Endothelial cell of umbilical vein (primary cell): ENCODE data around the gene IRF5. TPM values are rescaled to one million over a fixed set of nuclear protein-coding genes. Genes with fewer than 3 reads are reported as not detected.
"Not testable (repeated sequence)": the region's sequence is repeated elsewhere in the genome, so short reads cannot be mapped to it uniquely, and the experiment has no call there.

Source experiments
- BruUV-seq: library from RNA; stranded (reverse); fragments of 400-500 nt; replicated peaks from 2 replicates; lab custom pipeline; 2021; lab: Mats Ljungman, UMichigan
- CTCF ChIA-PET: fragments of 300-600, 350-600 bp; sonication (Branson Sonifier 250); formaldehyde crosslinking; loops from one replicate; lab custom pipeline; 2021; ENCODE audit warnings: antibody characterized with exemption, inconsistent platforms; lab: Charles Lee
- POLR2A ChIA-PET: fragments of 300-600, 350-600 bp; sonication (Branson Sonifier 250); formaldehyde crosslinking; loops from one replicate; lab custom pipeline; 2021; ENCODE audit warnings: antibody characterized with exemption, inconsistent platforms; lab: Charles Lee
- DNase-seq: peaks from one replicate; pipeline ENCODE4 v3.0.0-alpha.2; 2011; ENCODE audit warnings: low read depth, low spot score
- FAIRE-seq: peaks from 2 replicates; lab custom pipeline; 2011; peaks lifted over from hg19 to GRCh38; lab: Jason Lieb, UNC
- H2AFZ ChIP-seq: 2 replicates; pipeline ENCODE4 v1.6.0; 2012; ENCODE audit warnings: low read depth, low read length, control low read depth, inconsistent platforms
- H3K27ac ChIP-seq: 2 replicates; pipeline ENCODE4 v1.5.1; 2011; ENCODE audit warnings: low read depth, mild to moderate bottlenecking, control low read depth, low read length, moderate library complexity; ENCODE audit not compliant: insufficient read depth
- H3K27me3 ChIP-seq, 2 experiments: 2 replicates each; pipeline versions ENCODE4 v1.6.0 to v1.6.1; 2011; ENCODE audit warnings: low read length in 2 of 2, mixed read lengths in 1 of 2; ENCODE audit not compliant: control insufficient read depth in 2 of 2, insufficient read depth in 2 of 2
- H3K36me3 ChIP-seq, 2 experiments: 2 replicates in 1 of 2; 3 replicates in 1 of 2; pipeline ENCODE4 v1.5.1; 2011; ENCODE audit warnings: low read length in 2 of 2, mild to moderate bottlenecking in 1 of 2, moderate library complexity in 1 of 2; ENCODE audit not compliant: control insufficient read depth in 2 of 2, insufficient read depth in 2 of 2; ENCODE audit errors: extremely low read depth in 1 of 2
- H3K4me1 ChIP-seq: 3 replicates; pipeline ENCODE4 v1.5.1; 2011; ENCODE audit warnings: mild to moderate bottlenecking, low read length; ENCODE audit not compliant: control insufficient read depth, insufficient read depth; ENCODE audit errors: extremely low read depth
- H3K4me2 ChIP-seq: 2 replicates; pipeline ENCODE4 v1.6.1; 2011; ENCODE audit warnings: low read length, control low read depth, mixed read lengths; ENCODE audit not compliant: insufficient read depth
- H3K4me3 ChIP-seq, 3 experiments: fragments of 200-600 bp in 1 of 3; sonication (generic), shearing (Covaris generic) in 1 of 3; replicated peaks in 1 of 3; 2 replicates each; pipeline ENCODE4 v1.5.1; 2011 to 2016; ENCODE audit warnings: control low read depth in 3 of 3, low read length in 3 of 3, mild to moderate bottlenecking in 2 of 3, inconsistent platforms in 1 of 3, low read depth in 1 of 3, moderate library complexity in 1 of 3; ENCODE audit not compliant: insufficient read depth in 1 of 3
- H3K79me2 ChIP-seq: 2 replicates; pipeline ENCODE4 v1.6.0; 2012; ENCODE audit warnings: low read length, inconsistent platforms; ENCODE audit not compliant: control insufficient read depth, insufficient read depth
- H3K9ac ChIP-seq: replicated peaks from 2 replicates; pipeline ENCODE3; 2011; ENCODE audit warnings: low read length, control low read depth; ENCODE audit not compliant: insufficient read depth; ENCODE audit errors: extremely low read depth
- H3K9me1 ChIP-seq: replicated peaks from 3 replicates; pipeline ENCODE4 v1.6.0; 2011; ENCODE audit warnings: mild to moderate bottlenecking, low read length; ENCODE audit not compliant: control insufficient read depth, insufficient read depth; ENCODE audit errors: extremely low read depth
- H3K9me3 ChIP-seq: replicated peaks from 2 replicates; pipeline ENCODE4 v1.5.1; 2012; ENCODE audit warnings: low read length, inconsistent platforms; ENCODE audit not compliant: control insufficient read depth, insufficient read depth
- H4K20me1 ChIP-seq: replicated peaks from 2 replicates; pipeline ENCODE3; 2011; ENCODE audit warnings: mild to moderate bottlenecking, low read length; ENCODE audit not compliant: control insufficient read depth, insufficient read depth; ENCODE audit errors: extremely low read depth
- GATA2 ChIP-seq: IDR thresholded peaks from 2 replicates; pipeline ENCODE4 v1.7.0; 2011; ENCODE audit warnings: low read depth, mild to moderate bottlenecking, moderate library complexity, mixed read lengths, low read length; ENCODE audit not compliant: insufficient read length, insufficient read depth
- MYC ChIP-seq: IDR thresholded peaks from one replicate; pipeline ENCODE4 v1.6.1; 2011; ENCODE audit warnings: mild to moderate bottlenecking, low read depth, low read length
- POLR2A ChIP-seq: IDR thresholded peaks from 2 replicates; pipeline ENCODE4 v1.6.1; 2012; ENCODE audit warnings: low read depth, mild to moderate bottlenecking, control low read depth, low read length
- dilution Hi-C: fragments of 300-500 bp; cut with MboI; formaldehyde crosslinking; loops from one replicate; pipeline ENCODE4 v1.15.0; 2019; ENCODE audit warnings: low sequenced_read_pairs; ENCODE audit not compliant: extremely low pct_ligation_motif_present
- intact Hi-C: fragments of 100-400 bp; cut with micrococcal nuclease; formaldehyde crosslinking; loops from one replicate; pipeline ENCODE4 v1.10.0; 2022
- polyA plus RNA-seq, 4 experiments: library from polyadenylated mRNA; depleted of rRNA in 3 of 4; stranded (reverse) in 3 of 4; unstranded in 1 of 4; fragments of >200 nt; gene quantifications; 2 replicates each; pipeline versions ENCODE4 v1.2.1 to v1.2.3, GENCODE V29; 2011 to 2012; ENCODE audit warnings: missing spikeins in 1 of 4
- total RNA-seq: library from RNA; stranded (reverse); gene quantifications from 2 replicates; pipeline ENCODE4 v1.2.3, GENCODE V29; 2021
- TF ChIP-seq, protein P1 (sequence below), 2 donors: IDR thresholded peaks; 1 replicate in 1 of 2; 2 replicates in 1 of 2; pipeline ENCODE4 v1.5.1; 2011; ENCODE audit warnings: low read length in 2 of 2, mild to moderate bottlenecking in 2 of 2, moderate library complexity in 2 of 2, control low read depth in 1 of 2, inconsistent platforms in 1 of 2, low read depth in 1 of 2; ENCODE audit not compliant: insufficient read depth in 1 of 2; ENCODE audit errors: extremely low read depth in 1 of 2
- TF ChIP-seq, protein P2 (sequence below): IDR thresholded peaks from 2 replicates; pipeline ENCODE4 v1.6.1; 2011; ENCODE audit not compliant: insufficient read depth, insufficient read length

Gene IRF5
- total and polyA plus RNA-seq, 2 donors (not counting 3 experiments of a cell fraction or from before 2014, with no cell fraction given): 0.31 to 0.36 TPM

DNA sequence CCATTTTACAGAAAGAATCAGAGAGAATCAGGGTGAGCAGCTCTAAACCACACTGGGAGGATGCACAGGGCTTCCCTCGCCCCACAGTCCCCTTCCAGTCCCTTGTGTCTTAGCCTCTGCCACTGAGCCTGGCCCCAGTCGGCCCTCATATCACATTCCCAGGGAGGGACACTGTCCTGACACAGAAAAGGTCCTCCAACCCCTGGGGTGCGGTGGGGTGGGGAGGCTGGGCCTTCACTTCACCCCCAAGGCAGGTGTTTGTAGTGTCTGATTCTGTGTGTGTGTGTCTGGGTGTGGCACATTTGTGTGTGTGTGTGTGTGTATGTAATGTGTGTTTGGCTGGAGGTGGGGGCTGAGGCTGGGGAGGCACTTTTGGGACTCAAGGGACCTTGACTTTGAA, 25.4 kb upstream of the IRF5 start:
- POLR2A ChIA-PET: no interaction called here

DNA sequence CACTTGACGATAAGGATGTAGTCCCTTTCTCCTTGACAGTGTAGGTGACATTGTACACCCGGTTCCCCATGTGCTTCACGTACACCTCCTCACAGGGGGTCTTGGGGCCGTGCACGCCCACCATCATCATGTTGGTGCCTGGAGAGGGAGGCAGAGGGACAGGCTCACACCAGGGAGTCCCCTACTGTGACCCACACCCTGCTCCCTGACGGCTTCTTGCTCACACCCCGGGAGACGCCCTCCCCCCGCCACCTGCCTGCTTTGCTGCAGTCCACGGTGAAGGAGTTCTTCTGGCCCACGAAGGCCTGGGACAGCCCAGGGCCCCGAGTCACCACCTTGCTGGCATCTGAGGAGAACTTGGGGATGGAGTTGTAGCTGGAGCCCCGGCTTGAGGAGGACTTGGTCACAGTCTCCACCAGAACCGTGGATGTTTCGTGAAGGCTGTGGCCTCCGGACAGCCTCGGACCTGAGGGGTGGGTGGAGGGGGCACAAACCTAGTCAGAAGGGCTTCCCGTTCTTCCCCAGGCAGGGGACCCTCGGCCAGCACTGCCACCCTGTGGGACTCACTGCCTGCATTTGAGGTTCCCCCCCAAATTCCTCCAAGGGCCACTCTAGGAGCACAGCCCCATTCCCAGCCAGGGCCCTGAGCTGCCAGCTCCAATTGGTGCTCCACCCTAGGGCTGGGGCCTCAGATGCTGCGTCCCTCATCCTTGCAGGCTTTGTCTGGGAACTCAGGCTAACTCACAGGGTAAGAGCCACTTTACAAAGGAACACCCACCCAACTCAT, 24.8 kb upstream of the IRF5 start:
- H3K27me3 ChIP-seq: peaks cover 50 to 59% of the 10 kb centered on the region in 2 experiments
- not testable (repeated sequence) for DNase-seq
- peak; percentile 26 for FAIRE-seq

More for the DNA sequence above, 25.4 kb upstream of the IRF5 start:
- intact Hi-C loops: no loop called here
- CTCF ChIA-PET: interaction anchor here (0.8 to 4.7 kb wide), 3 partner anchors 176 to 251 kb away, joined by 3 to 25 read pairs (median 4); no protein-coding TSS in a partner anchor
- Histone ChIP-seq H2AFZ (no peak overlapping the region), H3K4me1 (peaks cover 5% of the 10 kb centered on the region), H4K20me1 (no peaks in the 10 kb centered on the region), H3K4me2 (no peak overlapping the region), H3K27ac (no peak overlapping the region), H3K9me3 (no peaks in the 10 kb centered on the region), H3K9me1 (no peaks in the 10 kb centered on the region), H3K79me2 (no peaks in the 10 kb centered on the region), H3K36me3 (no peaks in the 10 kb centered on the region), H3K9ac (no peak overlapping the region), H3K27me3 (peaks cover 51 to 59% of the 10 kb centered on the region in 2 experiments), H3K4me3 (no peak overlapping the region)
- dilution Hi-C loops: no loop called here
- BruUV-seq: no TSS peak
- DNase-seq (no peak), FAIRE-seq (no peak)
- TF ChIP-seq, protein P1, sequence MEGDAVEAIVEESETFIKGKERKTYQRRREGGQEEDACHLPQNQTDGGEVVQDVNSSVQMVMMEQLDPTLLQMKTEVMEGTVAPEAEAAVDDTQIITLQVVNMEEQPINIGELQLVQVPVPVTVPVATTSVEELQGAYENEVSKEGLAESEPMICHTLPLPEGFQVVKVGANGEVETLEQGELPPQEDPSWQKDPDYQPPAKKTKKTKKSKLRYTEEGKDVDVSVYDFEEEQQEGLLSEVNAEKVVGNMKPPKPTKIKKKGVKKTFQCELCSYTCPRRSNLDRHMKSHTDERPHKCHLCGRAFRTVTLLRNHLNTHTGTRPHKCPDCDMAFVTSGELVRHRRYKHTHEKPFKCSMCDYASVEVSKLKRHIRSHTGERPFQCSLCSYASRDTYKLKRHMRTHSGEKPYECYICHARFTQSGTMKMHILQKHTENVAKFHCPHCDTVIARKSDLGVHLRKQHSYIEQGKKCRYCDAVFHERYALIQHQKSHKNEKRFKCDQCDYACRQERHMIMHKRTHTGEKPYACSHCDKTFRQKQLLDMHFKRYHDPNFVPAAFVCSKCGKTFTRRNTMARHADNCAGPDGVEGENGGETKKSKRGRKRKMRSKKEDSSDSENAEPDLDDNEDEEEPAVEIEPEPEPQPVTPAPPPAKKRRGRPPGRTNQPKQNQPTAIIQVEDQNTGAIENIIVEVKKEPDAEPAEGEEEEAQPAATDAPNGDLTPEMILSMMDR (IDR thresholded peaks at IDR 0.05; ENCODE audit: extremely low read depth in 1 of 2, insufficient read depth in 1 of 2, low read depth in 1 of 2, low read length in 2 of 2): no peak
- TF ChIP-seq MYC (no peak), GATA2 (no peak), POLR2A (no peak)
- TF ChIP-seq, protein P2, sequence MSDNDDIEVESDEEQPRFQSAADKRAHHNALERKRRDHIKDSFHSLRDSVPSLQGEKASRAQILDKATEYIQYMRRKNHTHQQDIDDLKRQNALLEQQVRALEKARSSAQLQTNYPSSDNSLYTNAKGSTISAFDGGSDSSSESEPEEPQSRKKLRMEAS: no peak

More for the DNA sequence above, 24.8 kb upstream of the IRF5 start:
- H3K9me1 ChIP-seq, dilution Hi-C loops, H3K36me3 ChIP-seq, POLR2A ChIA-PET, H4K20me1 ChIP-seq, H3K4me3 ChIP-seq, intact Hi-C loops, H2AFZ ChIP-seq, H3K9me3 ChIP-seq, BruUV-seq, H3K4me1 ChIP-seq, H3K79me2 ChIP-seq, H3K27ac ChIP-seq, H3K4me2 ChIP-seq, H3K9ac ChIP-seq: not testable (repeated sequence)
- CTCF ChIA-PET: interaction anchor here (0.8 kb wide), 1 partner anchor 251 kb away, joined by 3 read pairs; no protein-coding TSS in a partner anchor
